HepG2 (cell line): ENCODE measurements around the gene SPATS2. TPM values are rescaled to one million over a fixed set of nuclear protein-coding genes. Genes with fewer than 3 reads are reported as not detected.

Source experiments
- ARID2 ChIP-seq: sonication (generic); formaldehyde crosslinking; IDR thresholded peaks from 2 replicates; pipeline ENCODE4 v1.8.1; 2022; ENCODE audit warnings: mild to moderate bottlenecking, missing genetic modification reagents, borderline replicate concordance
- ATRX ChIP-seq: sonication (generic); formaldehyde crosslinking; IDR thresholded peaks from 2 replicates; pipeline ENCODE4 v1.4.0; 2020; ENCODE audit warnings: missing genetic modification reagents, borderline replicate concordance
- GRHL1 ChIP-seq: sonication (generic); formaldehyde crosslinking; conservative IDR thresholded peaks from 2 replicates; pipeline ENCODE4 v1.8.0; 2022; ENCODE audit warnings: missing genetic modification reagents
- HOMEZ ChIP-seq: IDR thresholded peaks from 2 replicates; pipeline ENCODE4 v1.6.1; 2016; ENCODE audit warnings: low read depth
- IKZF5 ChIP-seq: IDR thresholded peaks from 2 replicates; pipeline ENCODE4 v1.6.1; 2018; ENCODE audit warnings: missing genetic modification reagents, mild to moderate bottlenecking, missing compliant biosample characterization
- KDM5B ChIP-seq: sonication (generic); formaldehyde crosslinking; IDR thresholded peaks from 2 replicates; pipeline ENCODE4 v1.4.0; 2020; ENCODE audit warnings: missing genetic modification reagents, mild to moderate bottlenecking, borderline replicate concordance
- MLXIP ChIP-seq: sonication (generic); formaldehyde crosslinking; IDR thresholded peaks from 2 replicates; pipeline ENCODE4 v1.9.0; 2021; ENCODE audit warnings: missing genetic modification reagents, borderline replicate concordance
- NRL ChIP-seq: sonication (generic); formaldehyde crosslinking; IDR thresholded peaks from 2 replicates; pipeline ENCODE4 v1.5.0; 2020; ENCODE audit warnings: missing genetic modification reagents, mild to moderate bottlenecking, moderate library complexity, borderline replicate concordance
- PHF20 ChIP-seq: sonication (generic); formaldehyde crosslinking; IDR thresholded peaks from 2 replicates; pipeline ENCODE4 v1.5.0; 2020; ENCODE audit warnings: mild to moderate bottlenecking, missing genetic modification reagents
- PHF5A ChIP-seq: IDR thresholded peaks from one replicate; pipeline ENCODE4 v1.6.1; 2018; ENCODE audit warnings: low read depth, missing genetic modification reagents; ENCODE audit not compliant: unreplicated experiment
- PHF8 ChIP-seq: sonication (generic); formaldehyde crosslinking; IDR thresholded peaks from 2 replicates; pipeline ENCODE4 v1.5.0; 2020; ENCODE audit warnings: missing genetic modification reagents
- SP1 ChIP-seq, 2 experiments: fragments of 450-650 bp in 1 of 2; sonication (generic) in 1 of 2; formaldehyde crosslinking in 1 of 2; IDR thresholded peaks; 2 replicates each; pipeline versions ENCODE4 v1.4.0 to v1.6.1; 2016 to 2020; ENCODE audit warnings: missing genetic modification reagents in 1 of 2
- SRY ChIP-seq: sonication (generic); formaldehyde crosslinking; IDR thresholded peaks from 2 replicates; pipeline ENCODE4 v1.8.0; 2022; ENCODE audit warnings: mild to moderate bottlenecking, missing genetic modification reagents
- THAP8 ChIP-seq: sonication (generic); formaldehyde crosslinking; IDR thresholded peaks from 2 replicates; pipeline ENCODE4 v1.5.1; 2020; ENCODE audit warnings: missing genetic modification reagents, mild to moderate bottlenecking, borderline replicate concordance
- ZFP41 ChIP-seq: sonication (generic); formaldehyde crosslinking; IDR thresholded peaks from 2 replicates; pipeline ENCODE4 v1.4.0; 2020; ENCODE audit warnings: mild to moderate bottlenecking, missing genetic modification reagents, borderline replicate concordance
- ZNF460 ChIP-seq: sonication (generic); formaldehyde crosslinking; IDR thresholded peaks from 2 replicates; pipeline ENCODE4 v1.5.1; 2020; ENCODE audit warnings: missing genetic modification reagents, mild to moderate bottlenecking, borderline replicate concordance
- ZNF484 ChIP-seq: sonication (generic); formaldehyde crosslinking; IDR thresholded peaks from 2 replicates; pipeline ENCODE4 v1.5.1; 2020; ENCODE audit warnings: mild to moderate bottlenecking, low read depth, missing genetic modification reagents, borderline replicate concordance
- ZSCAN30 ChIP-seq: sonication (generic); formaldehyde crosslinking; IDR thresholded peaks from 2 replicates; pipeline ENCODE4 v1.5.0; 2020; ENCODE audit warnings: mild to moderate bottlenecking, missing genetic modification reagents
- polyA plus RNA-seq, 8 experiments: library from polyadenylated mRNA; depleted of rRNA in 3 of 8; stranded (reverse) in 7 of 8; unstranded in 1 of 8; fragments of >200 nt; fragmentation: Illumina TruSeq in 4 of 8; extraction: Trizol in 4 of 8; gene quantifications; 2 replicates each; pipeline versions ENCODE4 v1.2.1 to v1.2.3, GENCODE V29; 2011 to 2016; ENCODE audit warnings: low read depth in 4 of 8, missing spikeins in 1 of 8, mixed read lengths in 1 of 8; ENCODE audit not compliant: insufficient read depth in 1 of 8
- total RNA-seq, 5 experiments: library from RNA; depleted of rRNA; stranded (reverse); fragments of >200 nt; fragmentation: Illumina TruSeq; extraction: Trizol; gene quantifications; 2 replicates each; pipeline ENCODE4 v1.2.3, GENCODE V29; 2016; ENCODE audit warnings: low read depth in 1 of 5

SPATS2 gene
- total and polyA plus RNA-seq, 2 of the 13 experiments (the other 11 are each of a cell fraction or from before 2014, with no cell fraction given): 19.3 to 28.1 TPM

- no peak for TF ChIP-seq MLXIP (CRISPR knock-in tag)
- TF ChIP-seq ZSCAN30: no peak
- TF ChIP-seq PHF20: peak; percentile 57; the same call in 1 of the 2 replicates
- TF ChIP-seq SP1 (IDR thresholded peaks at IDR 0.05): no peak
- peak; percentile 66 for TF ChIP-seq SP1 (CRISPR knock-in tag; IDR thresholded peaks at IDR 0.05)
- no peak for TF ChIP-seq THAP8 (CRISPR knock-in tag)
- no peak for TF ChIP-seq ATRX
- no peak for TF ChIP-seq ZFP41 (CRISPR knock-in tag)
- TF ChIP-seq PHF5A: no peak
- no peak for TF ChIP-seq IKZF5 (CRISPR knock-in tag)
- TF ChIP-seq ZNF484: no peak
- TF ChIP-seq SRY (CRISPR knock-in tag): peak; percentile 44; the same call in 1 of the 2 replicates
- TF ChIP-seq NRL (CRISPR knock-in tag): no peak; the same call in 1 of the 2 replicates
- no peak for TF ChIP-seq ZNF460 (CRISPR knock-in tag)
- TF ChIP-seq KDM5B (CRISPR knock-in tag): no peak; the same call in 1 of the 2 replicates
- TF ChIP-seq HOMEZ (CRISPR knock-in tag): peak; percentile 81
- TF ChIP-seq PHF8 (CRISPR knock-in tag): peak; percentile 84
- no peak for TF ChIP-seq ARID2 (CRISPR knock-in tag)
- no peak for TF ChIP-seq GRHL1
Observed at GRCh38 chr12:49322708-49323523, 44.3 kb upstream of the SPATS2 start, which contains the start of gene TROAP (continued).
